ENCODE measurements around the gene PPEF1.
A peak's percentile ranks its signal among the peaks of the same experiment; 100 is the strongest.

Gene PPEF1

GRCh38 chrX:18793601-18794089 lies 86.2 kb downstream of the PPEF1 start:
- peak; percentile 1 for DNase-seq (ENCODE audit: low read depth)
- H3K4me3 ChIP-seq (ENCODE audit: low read depth, low read length) = no peak overlapping the region
- TF ChIP-seq CTCF (conservative IDR thresholded peaks at IDR 0.05; ENCODE audit: low read depth, low read length) = no peak

- no peak for DNase-seq (ENCODE audit: low read depth)
- TF ChIP-seq CTCF (conservative IDR thresholded peaks at IDR 0.05; ENCODE audit: low read depth, low read length) = no peak
- no peak overlapping the region for H3K4me3 ChIP-seq (ENCODE audit: low read depth, low read length)
These were observed 89.7 kb downstream of the PPEF1 start for GRCh38 chrX:18797141-18797540.

- DNase-seq (ENCODE audit: low read depth) = no peak
- TF ChIP-seq CTCF (conservative IDR thresholded peaks at IDR 0.05; ENCODE audit: low read depth, low read length) = no peak
- H3K4me3 ChIP-seq (ENCODE audit: low read depth, low read length) = no peak overlapping the region
These were observed 92.5 kb downstream of the PPEF1 start for GRCh38 chrX:18799911-18800310.

- H3K4me3 ChIP-seq (ENCODE audit: low read depth, low read length) = no peak overlapping the region
- no peak for TF ChIP-seq CTCF (conservative IDR thresholded peaks at IDR 0.05; ENCODE audit: low read depth, low read length)
These were observed 102.2 kb downstream of the PPEF1 start for GRCh38 chrX:18809641-18810040.

GRCh38 chrX:18810416-18810815 lies 103.0 kb downstream of the PPEF1 start:
- no peak overlapping the region for H3K4me3 ChIP-seq (ENCODE audit: low read depth, low read length)
- TF ChIP-seq CTCF (conservative IDR thresholded peaks at IDR 0.05; ENCODE audit: low read depth, low read length) = no peak
- DNase-seq (ENCODE audit: low read depth) = no peak

More at GRCh38 chrX:18809641-18810040, 102.2 kb downstream of the PPEF1 start:
- no peak for DNase-seq (ENCODE audit: low read depth)

GRCh38 chrX:18825375-18825774 lies 117.9 kb downstream of the PPEF1 start:
- no peak for TF ChIP-seq CTCF (conservative IDR thresholded peaks at IDR 0.05; ENCODE audit: low read depth, low read length)
- no peak for DNase-seq (ENCODE audit: low read depth)
- H3K4me3 ChIP-seq (ENCODE audit: low read depth, low read length) = no peak overlapping the region

GRCh38 chrX:18828832-18829404 lies 121.5 kb downstream of the PPEF1 start:
- no peak for TF ChIP-seq CTCF (conservative IDR thresholded peaks at IDR 0.05; ENCODE audit: low read depth, low read length)
- peak; percentile 9 for DNase-seq (ENCODE audit: low read depth)
- no peak overlapping the region for H3K4me3 ChIP-seq (ENCODE audit: low read depth, low read length)

Data from choroid plexus epithelial cell (primary cell).